HepG2 (cell line): ENCODE data around the gene PLIN4. TPM values are rescaled to one million over a fixed set of nuclear protein-coding genes. Genes with fewer than 3 reads are reported as not detected.

Experiments used
- ATF3 ChIP-seq: sonication (generic); formaldehyde crosslinking; IDR thresholded peaks from 2 replicates; pipeline ENCODE4 v1.4.0; 2020; ENCODE audit warnings: missing genetic modification reagents
- BRD4 ChIP-seq: sonication (generic); formaldehyde crosslinking; IDR thresholded peaks from 2 replicates; pipeline ENCODE4 v1.4.0; 2020; ENCODE audit warnings: missing genetic modification reagents
- CEBPZ ChIP-seq: IDR thresholded peaks from 2 replicates; pipeline ENCODE4 v1.6.1; 2012; ENCODE audit warnings: low read length, improper control_type of control experiment
- DR1 ChIP-seq: sonication (generic); formaldehyde crosslinking; IDR thresholded peaks from 2 replicates; pipeline ENCODE4 v1.8.0; 2021; ENCODE audit warnings: mild to moderate bottlenecking, missing genetic modification reagents, inconsistent platforms
- DRAP1 ChIP-seq: IDR thresholded peaks from 2 replicates; pipeline ENCODE4 v1.6.1; 2016; ENCODE audit warnings: missing genetic modification reagents, missing compliant biosample characterization
- FOXP4 ChIP-seq: sonication (generic); formaldehyde crosslinking; IDR thresholded peaks from 2 replicates; pipeline ENCODE4 v1.4.0; 2020; ENCODE audit warnings: missing genetic modification reagents
- HINFP ChIP-seq: sonication (generic); formaldehyde crosslinking; IDR thresholded peaks from 2 replicates; pipeline ENCODE4 v1.4.0; 2020; ENCODE audit warnings: low read depth, mild to moderate bottlenecking, missing genetic modification reagents
- HMGXB4 ChIP-seq, 2 experiments: sonication (generic) in 1 of 2; formaldehyde crosslinking in 1 of 2; IDR thresholded peaks; 2 replicates each; pipeline versions ENCODE4 v1.4.0 to v1.6.1; 2018 to 2020; ENCODE audit warnings: missing genetic modification reagents in 2 of 2, borderline replicate concordance in 1 of 2, low read depth in 1 of 2, mild to moderate bottlenecking in 1 of 2, missing biosample characterization in 1 of 2
- ISL2 ChIP-seq: sonication (generic); formaldehyde crosslinking; IDR thresholded peaks from 2 replicates; pipeline ENCODE4 v1.5.0; 2020; ENCODE audit warnings: missing genetic modification reagents
- SNAI1 ChIP-seq: sonication (generic); formaldehyde crosslinking; IDR thresholded peaks from 2 replicates; pipeline ENCODE4 v1.5.0; 2020; ENCODE audit warnings: mild to moderate bottlenecking, missing genetic modification reagents, borderline replicate concordance
- SOX13 ChIP-seq, 3 experiments: fragments of 450-650 bp in 1 of 3; sonication (generic) in 1 of 3; formaldehyde crosslinking in 1 of 3; IDR thresholded peaks in 2 of 3; conservative IDR thresholded peaks in 1 of 3; 2 replicates each; pipeline versions ENCODE4 v1.5.0 to v1.6.1; 2016 to 2020; ENCODE audit warnings: antibody characterized with exemption in 1 of 3, mild to moderate bottlenecking in 1 of 3, missing compliant biosample characterization in 1 of 3, missing genetic modification reagents in 1 of 3, moderate library complexity in 1 of 3
- TAF1 ChIP-seq: sonication (generic); formaldehyde crosslinking; IDR thresholded peaks from 2 replicates; pipeline ENCODE4 v1.4.0; 2020; ENCODE audit warnings: missing genetic modification reagents
- XBP1 ChIP-seq: sonication (generic); formaldehyde crosslinking; IDR thresholded peaks from 2 replicates; pipeline ENCODE4 v1.5.0; 2020; ENCODE audit warnings: missing genetic modification reagents
- ZFYVE20 ChIP-seq: sonication (generic); formaldehyde crosslinking; IDR thresholded peaks from 2 replicates; pipeline ENCODE4 v1.8.0; 2023; ENCODE audit warnings: low read depth, mild to moderate bottlenecking, moderate library complexity, missing genetic modification reagents, borderline replicate concordance
- ZNF598 ChIP-seq: sonication (generic); formaldehyde crosslinking; IDR thresholded peaks from 2 replicates; pipeline ENCODE4 v1.5.1; 2020; ENCODE audit warnings: mild to moderate bottlenecking, missing genetic modification reagents, borderline replicate concordance
- ZNF672 ChIP-seq: sonication (generic); formaldehyde crosslinking; IDR thresholded peaks from 2 replicates; pipeline ENCODE4 v1.8.1; 2022; ENCODE audit warnings: missing genetic modification reagents
- ZNF841 ChIP-seq: sonication (generic); formaldehyde crosslinking; IDR thresholded peaks from 2 replicates; pipeline ENCODE4 v1.8.1; 2023; ENCODE audit warnings: missing genetic modification reagents, borderline replicate concordance
- polyA plus RNA-seq, 8 experiments: library from polyadenylated mRNA; depleted of rRNA in 3 of 8; stranded (reverse) in 7 of 8; unstranded in 1 of 8; fragments of >200 nt; fragmentation: Illumina TruSeq in 4 of 8; extraction: Trizol in 4 of 8; gene quantifications; 2 replicates each; pipeline versions ENCODE4 v1.2.1 to v1.2.3, GENCODE V29; 2011 to 2016; ENCODE audit warnings: low read depth in 4 of 8, missing spikeins in 1 of 8, mixed read lengths in 1 of 8; ENCODE audit not compliant: insufficient read depth in 1 of 8
- total RNA-seq, 5 experiments: library from RNA; depleted of rRNA; stranded (reverse); fragments of >200 nt; fragmentation: Illumina TruSeq; extraction: Trizol; gene quantifications; 2 replicates each; pipeline ENCODE4 v1.2.3, GENCODE V29; 2016; ENCODE audit warnings: low read depth in 1 of 5

The PLIN4 gene
- total and polyA plus RNA-seq, 2 of the 13 experiments (the other 11 are each of a cell fraction or from before 2014, with no cell fraction given) = 1.1 to 1.3 TPM

GRCh38 chr19:4523306-4524110, 5.2 kb upstream of the PLIN4 start (continued):
- TF ChIP-seq CEBPZ (no peak), BRD4 (no peak), XBP1 (no peak), HINFP (CRISPR knock-in tag) (no peak), ZFYVE20 (CRISPR knock-in tag) (no peak), ZNF672 (CRISPR knock-in tag) (no peak), SOX13 (IDR thresholded peaks at IDR 0.05) (no peak), SOX13 (CRISPR knock-in tag; conservative IDR thresholded peaks at IDR 0.05 in 1 of 2, IDR thresholded peaks at IDR 0.05 in 1 of 2) (0 out of 4 replicates have a peak, but pooled peaks of 1 of the 2 experiments have one; percentile 43), HMGXB4 (CRISPR knock-in tag; IDR thresholded peaks at IDR 0.05; ENCODE audit: borderline replicate concordance in 1 of 2, low read depth in 1 of 2) (peak; percentile 52 to 82; a peak in 3 of 4 replicates), ISL2 (CRISPR knock-in tag) (0 out of 2 replicates have a peak, but pooled peaks have one; percentile 43), DR1 (CRISPR knock-in tag) (no peak), ATF3 (CRISPR knock-in tag) (no peak), FOXP4 (peak; percentile 39; the same call in 1 of the 2 replicates), ZNF598 (CRISPR knock-in tag) (no peak), TAF1 (no peak), ZNF841 (CRISPR knock-in tag) (no peak), DRAP1 (CRISPR knock-in tag) (no peak), SNAI1 (CRISPR knock-in tag) (no peak)
